Measurements from ENCODE around the gene GRIK4. TPM values are rescaled to one million over a fixed set of nuclear protein-coding genes. Genes with fewer than 3 reads are reported as not detected.

The GRIK4 gene
- total and polyA plus RNA-seq, 9 of the 15 experiments (the other 6 are each of a cell fraction or from before 2014, with no cell fraction given): not detected

DNA sequence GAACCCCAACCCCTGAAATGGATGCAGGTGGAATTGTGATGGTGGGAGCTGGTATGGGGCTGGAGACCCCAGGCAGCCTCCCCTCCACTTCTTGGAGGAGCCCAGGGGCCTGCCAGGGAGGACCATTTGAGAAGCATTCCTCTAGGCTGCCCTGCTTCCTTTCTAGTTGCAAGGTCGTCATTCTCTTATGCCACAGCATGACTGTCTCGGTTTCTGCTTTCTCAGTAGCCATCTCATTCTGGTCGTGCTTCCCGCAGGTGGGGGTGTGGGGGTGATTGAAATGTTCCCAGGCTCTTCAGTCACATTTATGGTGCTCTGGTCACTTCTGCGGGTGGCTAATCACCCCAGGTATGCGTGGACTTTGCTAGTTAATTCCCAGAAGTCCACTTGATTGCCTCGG is 288.7 kb downstream of the GRIK4 start:
- no peak for DNase-seq (ENCODE audit: extremely low read depth in 1 of 4, low spot score in 3 of 4)
- no peak for ATAC-seq
- no peak for FAIRE-seq
- H2AFZ ChIP-seq (ENCODE audit: low read depth, low read length): no peak overlapping the region
- intact Hi-C loops (cut with micrococcal nuclease) (no loop called here), in situ Hi-C loops (cut with MboI) (no loop called here)
- peaks cover 3% of the 10 kb centered on the region for H3K9me1 ChIP-seq (ENCODE audit: control insufficient read depth, insufficient read depth, low read length)
- WGBS (ENCODE audit: insufficient coverage, low coverage, missing lambda C conversion rate): 2% methylated on average over 7 of the region's 7 CpGs
- H3K4me2 ChIP-seq (ENCODE audit: insufficient read depth, low read length): no peak overlapping the region
- TF ChIP-seq, protein P1, sequence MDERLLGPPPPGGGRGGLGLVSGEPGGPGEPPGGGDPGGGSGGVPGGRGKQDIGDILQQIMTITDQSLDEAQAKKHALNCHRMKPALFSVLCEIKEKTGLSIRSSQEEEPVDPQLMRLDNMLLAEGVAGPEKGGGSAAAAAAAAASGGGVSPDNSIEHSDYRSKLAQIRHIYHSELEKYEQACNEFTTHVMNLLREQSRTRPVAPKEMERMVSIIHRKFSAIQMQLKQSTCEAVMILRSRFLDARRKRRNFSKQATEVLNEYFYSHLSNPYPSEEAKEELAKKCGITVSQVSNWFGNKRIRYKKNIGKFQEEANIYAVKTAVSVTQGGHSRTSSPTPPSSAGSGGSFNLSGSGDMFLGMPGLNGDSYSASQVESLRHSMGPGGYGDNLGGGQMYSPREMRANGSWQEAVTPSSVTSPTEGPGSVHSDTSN (CRISPR knock-in tag; IDR thresholded peaks at IDR 0.05; ENCODE audit: low read depth): no peak
- TF ChIP-seq, protein P1 (tag; conservative IDR thresholded peaks at IDR 0.05; ENCODE audit: low read depth): no peak
- no peak for TF ChIP-seq ILF3 (IDR thresholded peaks at IDR 0.05; ENCODE audit: borderline replicate concordance)
- TF ChIP-seq TEAD4 (IDR thresholded peaks at IDR 0.05; ENCODE audit: low read length): no peak
- TF ChIP-seq TEAD4 (CRISPR knock-in tag; IDR thresholded peaks at IDR 0.05; ENCODE audit: borderline replicate concordance): no peak
- no peak for TF ChIP-seq ZNF551 (CRISPR knock-in tag; IDR thresholded peaks at IDR 0.05)
- no peak for TF ChIP-seq NCOA1 (IDR thresholded peaks at IDR 0.05; ENCODE audit: low read depth)
- no peaks in the 10 kb centered on the region for H3K4me1 ChIP-seq (replicated peaks in 1 of 2; ENCODE audit: control insufficient read depth in 2 of 2, insufficient read depth in 2 of 2, low read length in 2 of 2)
- no peaks in the 10 kb centered on the region for H3K9me3 ChIP-seq (replicated peaks; ENCODE audit: control insufficient read depth, insufficient read depth, low read depth, low read length)
- no peak overlapping the region for H3K27ac ChIP-seq (ENCODE audit: extremely low read depth, low read depth, low read length)
- peaks cover 9% of the 10 kb centered on the region; the same call in 1 of the 2 replicates for H4K20me1 ChIP-seq (replicated peaks; ENCODE audit: control insufficient read depth, insufficient read depth, low read length)
- no TSS peak for BruUV-seq (replicated peaks)
- POLR2A ChIA-PET: no interaction called here
- H3K9ac ChIP-seq (ENCODE audit: insufficient read depth in 1 of 2, low read depth in 2 of 2, low read length in 2 of 2): no peak overlapping the region
- H3K79me2 ChIP-seq (ENCODE audit: control insufficient read depth, insufficient read depth, low read length): no peaks in the 10 kb centered on the region
- no peaks in the 10 kb centered on the region for H3K36me3 ChIP-seq (ENCODE audit: control insufficient read depth, insufficient read depth, low read length)
- peaks cover 6 to 23% of the 10 kb centered on the region in 2 experiments; a peak in 3 of 5 replicates for H3K27me3 ChIP-seq (ENCODE audit: control insufficient read depth in 2 of 2, insufficient read depth in 2 of 2, low read length in 2 of 2)
- no peak overlapping the region for H3K4me3 ChIP-seq
- CTCF ChIA-PET (ENCODE audit: low intra/inter-chr PET ratio): no interaction called here

All from K562 (cell line).